Ishikawa (cell line): Measurements from ENCODE around the gene MOGAT3.

Experiments
- CEBPB ChIP-seq: IDR thresholded peaks from 2 replicates; pipeline ENCODE4 v1.6.1; 2012
- CREB1 ChIP-seq: IDR thresholded peaks from 2 replicates; pipeline ENCODE4 v1.6.1; 2012; ENCODE audit warnings: low read depth
- EGR1 ChIP-seq: IDR thresholded peaks from 2 replicates; pipeline ENCODE4 v1.6.1; 2012
- EP300 ChIP-seq: IDR thresholded peaks from 2 replicates; pipeline ENCODE4 v1.6.1; 2012; ENCODE audit warnings: borderline replicate concordance
- FOXM1 ChIP-seq: IDR thresholded peaks from 2 replicates; pipeline ENCODE4 v1.6.1; 2012; ENCODE audit warnings: low read depth, borderline replicate concordance
- NFIC ChIP-seq: IDR thresholded peaks from 2 replicates; pipeline ENCODE4 v1.6.1; 2012
- RAD21 ChIP-seq: IDR thresholded peaks from 2 replicates; pipeline ENCODE4 v1.6.1; 2012; ENCODE audit warnings: low read depth
- REST ChIP-seq: IDR thresholded peaks from 2 replicates; pipeline ENCODE4 v1.6.1; 2012; ENCODE audit warnings: low read depth, mild to moderate bottlenecking
- TAF1 ChIP-seq: IDR thresholded peaks from 2 replicates; pipeline ENCODE4 v1.6.1; 2012; ENCODE audit warnings: low read depth, mild to moderate bottlenecking
- TCF12 ChIP-seq: IDR thresholded peaks from 2 replicates; pipeline ENCODE4 v1.6.1; 2012; ENCODE audit warnings: low read depth
- TEAD4 ChIP-seq: IDR thresholded peaks from 2 replicates; pipeline ENCODE4 v1.6.1; 2012
- YY1 ChIP-seq: IDR thresholded peaks from 2 replicates; pipeline ENCODE4 v1.6.1; 2012; ENCODE audit warnings: low read depth
- ZBTB7A ChIP-seq: IDR thresholded peaks from 2 replicates; pipeline ENCODE4 v1.6.1; 2012; ENCODE audit warnings: low read depth
- TF ChIP-seq, protein P1 (sequence below): IDR thresholded peaks from 2 replicates; pipeline ENCODE4 v1.6.1; 2012
- TF ChIP-seq, protein P2 (sequence below): IDR thresholded peaks from 2 replicates; pipeline ENCODE4 v1.6.1; 2012

Gene MOGAT3

DNA sequence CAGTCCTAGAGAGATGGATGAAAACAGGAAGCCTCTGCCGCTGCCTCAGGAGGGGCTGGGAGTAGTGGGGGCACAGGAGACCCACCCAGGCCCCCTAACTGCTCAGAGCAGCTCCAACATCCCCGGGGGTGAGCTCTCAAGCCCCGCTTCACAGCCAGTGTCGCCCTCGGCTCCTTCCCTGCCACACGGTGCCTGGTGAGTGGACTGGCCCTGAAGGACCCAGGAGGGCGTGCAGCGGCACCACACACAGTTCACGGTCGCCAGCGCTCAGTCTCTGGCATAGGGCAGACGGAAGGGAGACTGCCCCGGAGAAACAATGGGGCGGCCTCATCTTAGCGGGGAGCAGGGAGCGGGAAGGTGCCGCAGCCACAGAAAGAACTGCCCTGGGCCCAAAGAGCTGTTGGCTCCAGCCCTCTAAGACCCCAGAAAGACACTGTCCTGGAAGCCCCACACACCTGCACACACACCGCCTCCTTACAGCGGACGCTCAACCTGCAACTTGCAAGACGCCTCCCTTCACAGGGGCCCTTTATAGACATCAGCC lies 35.5 kb upstream of the MOGAT3 start:
- TF ChIP-seq TAF1 (no peak), YY1 (no peak), FOXM1 (no peak), ZBTB7A (no peak), RAD21 (no peak)
- TF ChIP-seq, protein P1, sequence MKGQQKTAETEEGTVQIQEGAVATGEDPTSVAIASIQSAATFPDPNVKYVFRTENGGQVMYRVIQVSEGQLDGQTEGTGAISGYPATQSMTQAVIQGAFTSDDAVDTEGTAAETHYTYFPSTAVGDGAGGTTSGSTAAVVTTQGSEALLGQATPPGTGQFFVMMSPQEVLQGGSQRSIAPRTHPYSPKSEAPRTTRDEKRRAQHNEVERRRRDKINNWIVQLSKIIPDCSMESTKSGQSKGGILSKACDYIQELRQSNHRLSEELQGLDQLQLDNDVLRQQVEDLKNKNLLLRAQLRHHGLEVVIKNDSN = no peak

DNA sequence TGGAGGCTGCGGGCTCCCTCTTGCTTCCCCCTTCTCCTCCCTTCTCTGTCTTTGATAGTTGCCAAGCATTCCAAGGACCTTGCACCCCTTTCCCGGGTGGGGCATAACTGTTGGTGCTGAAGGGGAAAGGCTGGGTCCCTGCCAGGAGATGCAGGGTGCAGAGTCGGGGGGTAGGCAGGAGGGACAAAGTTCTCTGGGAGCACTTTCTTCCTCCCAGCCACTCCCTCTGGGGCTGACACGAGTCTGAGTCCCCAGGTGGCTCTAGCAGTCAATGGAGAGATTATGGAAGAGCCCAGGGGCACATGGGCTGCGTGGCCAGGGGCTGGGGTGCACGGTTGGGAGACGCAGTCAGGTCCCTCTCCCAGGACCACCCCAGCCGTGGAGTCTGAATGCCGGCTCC lies 34.7 kb upstream of the MOGAT3 start:
- no peak for TF ChIP-seq REST
- TF ChIP-seq TAF1 = no peak
- no peak for TF ChIP-seq EP300

GRCh38 chr7:101235050-101235449 lies 34.2 kb upstream of the MOGAT3 start:
- TF ChIP-seq RAD21 (peak; percentile 24; the same call in 1 of the 2 replicates), TCF12 (no peak), CEBPB (no peak)

GRCh38 chr7:101234636-101235035 lies 33.8 kb upstream of the MOGAT3 start:
- TF ChIP-seq TAF1 = no peak
- TF ChIP-seq NFIC = no peak
- TF ChIP-seq TEAD4 = no peak
- TF ChIP-seq TCF12 = no peak
- TF ChIP-seq RAD21 = no peak
- TF ChIP-seq, protein P2, sequence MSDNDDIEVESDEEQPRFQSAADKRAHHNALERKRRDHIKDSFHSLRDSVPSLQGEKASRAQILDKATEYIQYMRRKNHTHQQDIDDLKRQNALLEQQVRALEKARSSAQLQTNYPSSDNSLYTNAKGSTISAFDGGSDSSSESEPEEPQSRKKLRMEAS = no peak
- TF ChIP-seq CEBPB = no peak
- TF ChIP-seq ZBTB7A = no peak
- TF ChIP-seq, protein P1 = no peak
- no peak for TF ChIP-seq REST
- no peak for TF ChIP-seq EP300
- TF ChIP-seq EGR1 = no peak
- no peak for TF ChIP-seq FOXM1
- TF ChIP-seq CREB1 = no peak
- TF ChIP-seq YY1 = no peak

- no peak for TF ChIP-seq RAD21
- TF ChIP-seq TCF12 = no peak
- TF ChIP-seq CEBPB = no peak
- TF ChIP-seq TEAD4 = no peak
- TF ChIP-seq REST = no peak
- TF ChIP-seq, protein P1 = no peak
- no peak for TF ChIP-seq NFIC
- no peak for TF ChIP-seq FOXM1
- TF ChIP-seq CREB1 = no peak
- TF ChIP-seq EGR1 = no peak
- TF ChIP-seq TAF1 = no peak
- no peak for TF ChIP-seq YY1
- no peak for TF ChIP-seq ZBTB7A
- TF ChIP-seq, protein P2 = no peak
- no peak for TF ChIP-seq EP300
Measured at GRCh38 chr7:101233907-101234547, 33.2 kb upstream of the MOGAT3 start.
